Vagina (tissue), 2 donors: ENCODE results near the gene HOXB7. TPM values are rescaled to one million over a fixed set of nuclear protein-coding genes. Genes with fewer than 3 reads are reported as not detected.

ENCODE experiments used
- DNase-seq, 2 donors: peaks; one replicate each; pipeline ENCODE4 v3.0.0-alpha.2; 2017; ENCODE audit errors: extremely low spot score in 2 of 2
- H3K27ac ChIP-seq: fragments of 200-600 bp; sonication (generic); one replicate; pipeline ENCODE4 v1.5.1; 2019
- H3K27me3 ChIP-seq: fragments of 200-600 bp; sonication (generic); one replicate; pipeline ENCODE4 v1.5.1; 2019
- H3K36me3 ChIP-seq, 2 donors: fragments of 200-600 bp; sonication (generic); one replicate each; pipeline ENCODE4 v1.5.1; 2017 to 2019
- H3K4me1 ChIP-seq: fragments of 200-600 bp; sonication (generic); one replicate; pipeline ENCODE4 v1.5.1; 2019
- H3K4me3 ChIP-seq, 2 donors: fragments of 200-600 bp; sonication (generic); 1 replicate in 1 of 2; 2 replicates in 1 of 2; pipeline ENCODE4 v1.5.1; 2016 to 2019
- H3K9me3 ChIP-seq: fragments of 200-600 bp; sonication (generic); one replicate; pipeline ENCODE4 v1.5.1; 2019
- CTCF ChIP-seq, 3 experiments: fragments of 450-650 bp in 2 of 3; fragments of 200-600 bp in 1 of 3; sonication (generic) in 1 of 3; IDR thresholded peaks; one replicate each; pipeline ENCODE4 v1.5.1; 2017 to 2019; ENCODE audit warnings: antibody characterized with exemption in 3 of 3, mild to moderate bottlenecking in 2 of 3, moderate library complexity in 2 of 3
- POLR2A ChIP-seq, 2 donors: fragments of 450-650 bp; IDR thresholded peaks; one replicate each; pipeline ENCODE4 v1.6.1; 2017; ENCODE audit warnings: antibody characterized with exemption in 2 of 2, mild to moderate bottlenecking in 2 of 2, moderate library complexity in 2 of 2
- POLR2AphosphoS5 ChIP-seq, 2 donors: sonication (generic); formaldehyde crosslinking; IDR thresholded peaks; one replicate each; pipeline ENCODE4 v1.9.0; 2017; ENCODE audit warnings: antibody characterized with exemption in 2 of 2, mild to moderate bottlenecking in 2 of 2, low read depth in 1 of 2; ENCODE audit not compliant: insufficient read depth in 1 of 2
- intact Hi-C: fragments of 100-400 bp; cut with DNase I; formaldehyde crosslinking; loops from one replicate; pipeline ENCODE4 v1.15.1; 2023
- total RNA-seq: library from RNA; depleted of rRNA; stranded (reverse); fragments of >200 nt; gene quantifications from one replicate; pipeline ENCODE4 v1.2.3, GENCODE V29; 2016

The HOXB7 gene
- total RNA-seq, 1 donor from 2014 or later: 3.2 TPM

- Histone ChIP-seq H3K4me1 (peaks cover 16% of the 10 kb centered on the region), H3K9me3 (no peaks in the 10 kb centered on the region), H3K4me3 (no peak overlapping the region), H3K36me3 (no peaks in the 10 kb centered on the region), H3K27me3 (peaks cover 5% of the 10 kb centered on the region), H3K27ac (no peak overlapping the region)
- no peak for DNase-seq
- intact Hi-C loops: no loop called here
- TF ChIP-seq POLR2A (IDR thresholded peaks at IDR 0.05) (no peak), POLR2AphosphoS5 (IDR thresholded peaks at IDR 0.05; ENCODE audit: insufficient read depth in 1 of 2, low read depth in 1 of 2) (no peak), CTCF (IDR thresholded peaks at IDR 0.05) (no peak)
Observed at GRCh38 chr17:48642843-48643696, 32.3 kb upstream of the HOXB7 start.

GRCh38 chr17:48642059-48642842, 31.4 kb upstream of the HOXB7 start:
- Histone ChIP-seq H3K9me3 (no peaks in the 10 kb centered on the region), H3K4me3 (no peak overlapping the region), H3K4me1 (peaks cover 9% of the 10 kb centered on the region), H3K27me3 (peaks cover 5% of the 10 kb centered on the region), H3K36me3 (no peaks in the 10 kb centered on the region), H3K27ac (no peak overlapping the region)
- intact Hi-C loops: no loop called here
- no peak for TF ChIP-seq POLR2AphosphoS5 (IDR thresholded peaks at IDR 0.05; ENCODE audit: insufficient read depth in 1 of 2, low read depth in 1 of 2)
- no peak for TF ChIP-seq POLR2A (IDR thresholded peaks at IDR 0.05)
- no peak for TF ChIP-seq CTCF (IDR thresholded peaks at IDR 0.05)
- no peak for DNase-seq

GRCh38 chr17:48641541-48642058, 30.8 kb upstream of the HOXB7 start:
- Histone ChIP-seq H3K36me3 (no peaks in the 10 kb centered on the region), H3K9me3 (no peaks in the 10 kb centered on the region), H3K4me1 (peaks cover 6% of the 10 kb centered on the region), H3K27ac (no peak overlapping the region), H3K4me3 (no peak overlapping the region), H3K27me3 (peaks cover 5% of the 10 kb centered on the region)
- no peak for DNase-seq
- intact Hi-C loops: no loop called here
- TF ChIP-seq POLR2AphosphoS5 (IDR thresholded peaks at IDR 0.05; ENCODE audit: insufficient read depth in 1 of 2, low read depth in 1 of 2): no peak
- no peak for TF ChIP-seq POLR2A (IDR thresholded peaks at IDR 0.05)
- TF ChIP-seq CTCF (IDR thresholded peaks at IDR 0.05): no peak

GRCh38 chr17:48640858-48641180, 30.0 kb upstream of the HOXB7 start:
- no peaks in the 10 kb centered on the region for H3K36me3 ChIP-seq
- TF ChIP-seq CTCF (IDR thresholded peaks at IDR 0.05) (no peak), POLR2A (IDR thresholded peaks at IDR 0.05) (no peak), POLR2AphosphoS5 (IDR thresholded peaks at IDR 0.05; ENCODE audit: insufficient read depth in 1 of 2, low read depth in 1 of 2) (no peak)
- intact Hi-C loops: no loop called here
- no peak for DNase-seq
- no peaks in the 10 kb centered on the region for H3K4me1 ChIP-seq
- H3K4me3 ChIP-seq: no peak overlapping the region
- no peaks in the 10 kb centered on the region for H3K9me3 ChIP-seq
- peaks cover 5% of the 10 kb centered on the region for H3K27me3 ChIP-seq
- H3K27ac ChIP-seq: no peak overlapping the region
